Medulla oblongata (tissue), 1 donor: Measurements from ENCODE around the gene UGT2A1.

Experiments used
- DNase-seq: peaks from one replicate; pipeline ENCODE4 v3.0.0-alpha.2; 2015; ENCODE audit errors: extremely low spot score

Gene UGT2A1

DNA sequence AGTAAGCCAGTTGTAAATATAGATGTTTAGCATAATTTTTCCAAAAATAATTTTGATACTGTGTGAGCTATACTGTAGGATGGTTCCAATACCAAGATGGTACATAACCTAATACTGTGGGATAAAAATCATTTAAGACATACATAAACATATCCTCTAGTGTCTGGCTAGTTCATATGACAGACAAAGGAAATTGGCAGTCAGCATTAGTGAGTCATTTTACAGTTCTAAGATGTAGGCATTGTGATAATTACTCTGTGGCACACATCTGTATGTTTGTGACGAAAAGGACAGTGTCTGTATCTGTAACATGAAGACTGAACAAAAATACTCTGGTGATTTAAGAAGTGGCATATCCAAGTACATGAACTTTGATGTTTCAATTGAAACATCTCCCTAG lies 63.2 kb downstream of the UGT2A1 start:
- DNase-seq, result no peak

DNA sequence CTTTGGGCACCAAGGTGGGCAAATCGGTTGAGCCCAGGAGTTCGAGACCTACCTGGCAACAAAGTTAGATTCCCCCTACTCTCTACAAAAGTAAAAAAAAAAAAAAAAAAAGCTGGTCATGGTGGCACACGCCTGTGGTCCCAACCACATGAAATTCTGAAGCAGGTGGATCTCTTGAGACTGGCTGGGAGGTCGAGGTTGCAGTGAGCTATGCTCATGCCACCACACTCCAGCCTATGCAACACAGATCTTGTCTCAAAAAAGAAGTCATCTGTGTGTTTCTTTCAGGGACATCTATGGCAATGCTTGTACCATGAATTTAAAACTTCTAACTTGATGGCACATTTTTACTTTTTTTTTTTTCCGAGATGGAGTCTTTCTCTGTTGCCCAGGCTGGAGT lies 68.9 kb downstream of the UGT2A1 start:
- no peak for DNase-seq

DNA sequence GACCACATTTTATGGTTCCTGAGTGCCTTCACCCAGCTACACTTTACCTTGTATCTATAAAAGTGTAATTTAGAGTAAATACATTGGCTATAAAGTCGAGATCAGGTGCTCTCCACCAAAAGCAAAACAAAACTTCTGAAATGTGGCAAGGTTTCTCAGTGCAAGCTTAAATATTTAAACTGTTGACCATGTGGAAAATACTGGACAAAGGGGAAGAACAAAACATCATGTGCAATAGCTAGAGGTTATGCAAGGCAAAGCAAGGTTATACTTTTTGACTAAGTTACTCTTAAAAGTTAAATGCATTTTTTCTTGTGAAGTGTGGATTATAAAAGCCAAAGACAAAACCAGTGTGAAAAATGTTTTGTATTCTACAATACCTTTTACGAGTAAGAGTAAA lies 69.5 kb downstream of the UGT2A1 start:
- DNase-seq, result no peak

DNA sequence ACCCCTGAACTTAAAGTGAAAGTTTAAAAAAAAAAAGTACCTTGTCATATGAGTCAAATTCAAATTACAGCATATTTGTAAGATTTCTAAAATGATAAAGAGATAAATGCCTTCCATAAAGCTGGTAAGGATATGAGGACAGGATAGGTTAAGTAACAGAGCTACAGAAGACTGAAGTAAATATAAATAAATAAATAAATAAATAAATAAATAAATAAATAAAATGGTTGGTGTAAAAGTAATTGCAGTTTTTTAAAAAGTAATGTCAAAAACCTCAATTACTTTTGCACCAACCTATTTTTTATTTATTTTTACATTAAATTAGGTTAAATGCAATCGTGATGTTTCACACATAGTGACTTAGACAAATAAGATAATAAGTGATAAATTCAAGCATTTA lies 75.8 kb downstream of the UGT2A1 start:
- no peak for DNase-seq

DNA sequence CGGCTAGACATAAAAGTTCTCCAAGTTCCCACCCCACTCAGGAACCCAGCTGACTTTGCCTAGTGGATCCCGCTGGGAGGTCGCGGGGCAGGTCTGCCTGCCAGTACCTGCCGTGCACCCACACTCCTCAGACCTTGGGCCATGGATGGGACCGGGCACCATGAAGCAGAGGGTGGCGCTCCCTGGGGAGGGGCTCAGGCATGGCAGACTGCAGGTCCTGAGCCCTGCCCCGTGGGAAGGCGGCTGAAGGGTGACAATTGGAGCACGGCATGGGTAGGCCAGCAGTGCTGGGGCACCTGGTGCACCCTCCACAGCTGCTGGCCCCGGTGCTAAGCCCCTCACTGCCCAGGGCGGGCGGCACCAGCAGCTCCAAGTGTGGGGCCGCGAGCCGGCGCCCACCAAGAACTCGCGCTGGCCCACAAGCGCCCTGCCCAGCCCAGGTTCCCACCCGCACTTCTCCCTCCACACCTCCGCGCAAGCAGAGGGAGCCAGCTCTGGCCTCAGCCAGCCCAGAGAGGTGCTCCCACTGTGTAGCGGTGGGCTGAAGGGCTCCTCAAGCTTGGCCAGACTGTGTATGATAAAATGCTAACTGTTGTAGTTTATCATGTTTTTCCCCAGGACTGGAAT lies 76.7 kb downstream of the UGT2A1 start:
- DNase-seq, result no peak

DNA sequence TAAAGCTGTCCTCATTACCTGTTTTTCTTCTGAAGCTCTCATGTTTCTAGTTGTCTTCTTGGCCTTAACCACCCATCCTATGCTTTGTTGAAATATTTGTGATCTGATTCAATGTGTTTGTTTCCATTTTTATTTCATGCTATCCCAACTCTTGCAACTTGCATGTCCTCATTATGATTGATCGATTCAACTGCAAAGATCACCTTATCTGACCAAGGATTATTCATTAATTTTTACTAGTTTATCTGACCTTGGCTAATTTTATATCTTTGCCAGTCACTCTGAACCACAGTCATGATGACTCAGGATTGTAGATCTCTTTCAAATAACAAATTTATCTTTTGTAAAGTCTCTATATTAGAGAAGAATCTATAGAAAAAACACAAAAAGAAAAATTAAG lies 84.3 kb downstream of the UGT2A1 start:
- no peak for DNase-seq

DNA sequence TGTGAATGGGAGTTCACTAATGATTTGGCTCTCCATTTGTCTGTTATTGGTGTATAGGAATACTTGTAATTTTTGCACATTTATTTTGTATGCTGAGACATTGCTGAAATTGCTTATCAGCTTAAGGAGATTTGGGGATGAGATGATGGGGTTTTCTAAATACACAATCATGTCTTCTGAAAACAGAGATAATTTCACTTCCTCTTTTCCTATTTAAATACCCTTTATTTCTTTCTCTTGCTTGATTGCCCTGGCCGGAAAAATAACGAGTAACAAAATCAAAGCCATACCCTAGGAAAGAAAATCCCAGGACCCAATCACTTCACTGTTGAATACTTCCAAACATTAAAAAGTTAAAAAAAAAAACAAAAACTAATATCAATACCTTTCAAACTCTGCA lies 89.6 kb downstream of the UGT2A1 start:
- DNase-seq, result no peak

DNA sequence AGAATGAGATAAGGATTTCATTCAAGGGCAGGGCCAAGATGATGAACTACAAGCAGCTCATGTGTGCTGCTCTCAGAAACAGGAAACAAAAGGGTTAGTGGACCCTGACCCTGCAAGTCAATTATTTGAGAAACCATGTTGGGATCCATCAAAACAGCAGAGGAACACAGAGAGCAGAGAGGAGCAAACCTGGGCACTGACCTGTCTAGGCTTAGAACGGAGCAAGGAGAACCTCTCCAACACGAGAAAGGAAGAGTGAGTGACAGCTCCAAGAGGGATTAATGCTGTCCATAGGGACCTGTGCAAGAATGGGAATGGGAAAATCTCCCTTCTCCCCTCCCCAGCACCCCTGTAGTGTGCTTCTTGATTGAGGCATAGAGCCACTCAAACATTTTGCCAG lies 103.4 kb downstream of the UGT2A1 start:
- DNase-seq, result no peak

DNA sequence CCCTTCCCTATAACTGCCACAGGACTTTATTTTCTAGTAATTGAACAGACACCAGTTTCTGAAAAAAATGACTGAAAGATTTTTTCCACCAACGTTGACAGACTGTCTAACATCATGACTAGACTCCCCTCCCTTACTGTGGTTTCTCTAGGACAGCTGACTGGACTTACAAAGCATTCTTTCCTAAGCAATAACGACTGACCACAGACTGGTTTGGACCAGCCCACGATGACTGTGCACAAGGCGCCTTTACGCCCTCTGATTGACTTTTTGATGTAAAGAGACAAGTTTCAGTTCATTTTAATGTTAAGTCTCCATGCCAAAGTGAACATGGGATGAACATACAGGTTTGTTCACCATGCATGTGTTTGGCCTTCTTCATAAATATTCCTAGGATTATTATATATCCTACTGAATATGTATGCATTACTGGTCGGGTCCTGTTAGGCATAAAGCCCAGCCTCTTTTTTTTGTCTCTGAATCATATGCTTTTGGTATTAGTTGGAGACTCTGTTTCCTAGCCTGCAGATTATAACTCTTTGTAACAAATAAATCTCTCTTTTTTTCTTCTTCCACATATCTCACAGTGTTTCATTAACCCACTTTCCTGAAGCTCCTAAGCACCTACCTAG lies 106.8 kb downstream of the UGT2A1 start:
- DNase-seq, result no peak
